Loucy (cell line): ENCODE results near the gene FFAR2.

Experiments used
- H2AFZ ChIP-seq: fragments of 200-600 bp; sonication (generic); 2 replicates; pipeline ENCODE4 v1.6.0; 2016; ENCODE audit warnings: antibody characterized with exemption, mild to moderate bottlenecking, low read length, moderate library complexity
- H3F3A ChIP-seq: fragments of 200-600 bp; 2 replicates; pipeline ENCODE4 v1.6.0; 2016; ENCODE audit warnings: antibody characterized with exemption, low read depth, mild to moderate bottlenecking
- H3K27me3 ChIP-seq: fragments of 200-600 bp; sonication (generic); 2 replicates; pipeline ENCODE4 v1.6.1; 2014; ENCODE audit warnings: low read length, mild to moderate bottlenecking; ENCODE audit not compliant: insufficient read depth, poor library complexity, severe bottlenecking
- H3K36me3 ChIP-seq: fragments of 200-600 bp; sonication (generic); 2 replicates; pipeline ENCODE4 v1.6.1; 2016; ENCODE audit warnings: low read length; ENCODE audit not compliant: insufficient read depth
- H3K4me1 ChIP-seq: fragments of 200-600 bp; sonication (generic); 2 replicates; pipeline ENCODE4 v1.5.1; 2014; ENCODE audit warnings: low read length, mild to moderate bottlenecking; ENCODE audit not compliant: insufficient read depth, poor library complexity, severe bottlenecking
- H3K4me2 ChIP-seq: fragments of 200-600 bp; sonication (generic); 2 replicates; pipeline ENCODE4 v1.6.0; 2014; ENCODE audit warnings: antibody characterized with exemption, low read length, low read depth, mild to moderate bottlenecking; ENCODE audit not compliant: poor library complexity, severe bottlenecking
- H3K4me3 ChIP-seq: fragments of 200-600 bp; sonication (generic); 2 replicates; pipeline ENCODE4 v1.5.1; 2014; ENCODE audit warnings: low read length, mild to moderate bottlenecking, mixed read lengths; ENCODE audit not compliant: poor library complexity, severe bottlenecking
- H3K79me2 ChIP-seq: fragments of 200-600 bp; sonication (generic); 2 replicates; pipeline ENCODE4 v1.6.1; 2014; ENCODE audit warnings: low read length; ENCODE audit not compliant: insufficient read depth
- H3K9ac ChIP-seq: fragments of 200-600 bp; sonication (generic); 2 replicates; pipeline ENCODE4 v1.6.0; 2014; ENCODE audit warnings: mild to moderate bottlenecking, low read depth, low read length, moderate library complexity; ENCODE audit not compliant: poor library complexity, severe bottlenecking
- H3K9me2 ChIP-seq: fragments of 200-600 bp; sonication (generic); replicated peaks from 2 replicates; pipeline ENCODE4 v1.6.1; 2016; ENCODE audit warnings: low read depth, low read length, mixed read lengths
- H3K9me3 ChIP-seq: fragments of 200-600 bp; sonication (generic); 2 replicates; pipeline ENCODE4 v1.6.1; 2014; ENCODE audit warnings: mild to moderate bottlenecking, antibody characterized with exemption, low read length, low read depth; ENCODE audit not compliant: insufficient read depth
- H4K20me1 ChIP-seq: fragments of 200-600 bp; sonication (generic); 2 replicates; pipeline ENCODE4 v1.6.0; 2014; ENCODE audit warnings: antibody characterized with exemption, low read length, mild to moderate bottlenecking; ENCODE audit not compliant: insufficient read depth, poor library complexity, severe bottlenecking
- EZH2phosphoT487 ChIP-seq: fragments of 200-600 bp; IDR thresholded peaks from 2 replicates; pipeline ENCODE4 v1.6.1; 2018; ENCODE audit warnings: antibody characterized with exemption, mild to moderate bottlenecking, moderate library complexity, borderline replicate concordance
- TF ChIP-seq, protein P1 (sequence below): fragments of 200-600 bp; sonication (generic); conservative IDR thresholded peaks from 2 replicates; pipeline ENCODE4 v1.5.1; 2014; ENCODE audit warnings: mild to moderate bottlenecking, antibody characterized with exemption, low read length

FFAR2 gene

DNA sequence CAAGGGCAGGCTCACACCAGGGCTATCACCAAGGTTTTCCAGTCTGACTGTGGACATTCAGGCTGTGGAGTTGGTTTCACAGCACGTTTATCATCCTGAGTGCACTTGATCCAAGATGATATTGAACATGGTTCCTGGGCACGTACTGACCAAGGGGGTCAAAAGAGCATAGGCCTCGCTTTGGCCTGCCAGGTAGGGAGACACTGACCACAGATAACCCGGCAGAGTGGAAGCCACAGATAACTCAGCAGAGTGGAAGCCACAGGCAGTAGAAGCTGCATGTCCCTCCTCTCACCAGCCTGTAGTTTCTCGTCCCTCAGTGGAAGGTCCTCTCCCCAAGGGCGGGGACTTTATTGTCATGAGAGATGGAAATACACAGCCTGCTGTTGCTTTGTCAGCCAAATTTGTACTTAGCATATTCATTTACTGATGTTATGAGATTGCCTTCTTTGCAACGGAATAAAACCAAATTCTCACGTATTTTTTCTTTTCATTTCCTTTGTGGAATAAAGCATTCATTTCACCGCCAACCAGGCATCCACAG lies 51.0 kb downstream of the FFAR2 start:
- Histone ChIP-seq H2AFZ (no peak overlapping the region), H3K9me2 (no peaks in the 10 kb centered on the region), H3K79me2 (no peaks in the 10 kb centered on the region), H3K9ac (no peak overlapping the region), H4K20me1 (no peaks in the 10 kb centered on the region), H3K9me3 (no peaks in the 10 kb centered on the region), H3K4me1 (no peaks in the 10 kb centered on the region), H3K4me2 (no peak overlapping the region), H3K27me3 (no peaks in the 10 kb centered on the region), H3F3A (no peaks in the 10 kb centered on the region), H3K36me3 (no peaks in the 10 kb centered on the region), H3K4me3 (no peak overlapping the region)
- TF ChIP-seq, protein P1, sequence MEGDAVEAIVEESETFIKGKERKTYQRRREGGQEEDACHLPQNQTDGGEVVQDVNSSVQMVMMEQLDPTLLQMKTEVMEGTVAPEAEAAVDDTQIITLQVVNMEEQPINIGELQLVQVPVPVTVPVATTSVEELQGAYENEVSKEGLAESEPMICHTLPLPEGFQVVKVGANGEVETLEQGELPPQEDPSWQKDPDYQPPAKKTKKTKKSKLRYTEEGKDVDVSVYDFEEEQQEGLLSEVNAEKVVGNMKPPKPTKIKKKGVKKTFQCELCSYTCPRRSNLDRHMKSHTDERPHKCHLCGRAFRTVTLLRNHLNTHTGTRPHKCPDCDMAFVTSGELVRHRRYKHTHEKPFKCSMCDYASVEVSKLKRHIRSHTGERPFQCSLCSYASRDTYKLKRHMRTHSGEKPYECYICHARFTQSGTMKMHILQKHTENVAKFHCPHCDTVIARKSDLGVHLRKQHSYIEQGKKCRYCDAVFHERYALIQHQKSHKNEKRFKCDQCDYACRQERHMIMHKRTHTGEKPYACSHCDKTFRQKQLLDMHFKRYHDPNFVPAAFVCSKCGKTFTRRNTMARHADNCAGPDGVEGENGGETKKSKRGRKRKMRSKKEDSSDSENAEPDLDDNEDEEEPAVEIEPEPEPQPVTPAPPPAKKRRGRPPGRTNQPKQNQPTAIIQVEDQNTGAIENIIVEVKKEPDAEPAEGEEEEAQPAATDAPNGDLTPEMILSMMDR = no peak
- TF ChIP-seq EZH2phosphoT487 = no peak

DNA sequence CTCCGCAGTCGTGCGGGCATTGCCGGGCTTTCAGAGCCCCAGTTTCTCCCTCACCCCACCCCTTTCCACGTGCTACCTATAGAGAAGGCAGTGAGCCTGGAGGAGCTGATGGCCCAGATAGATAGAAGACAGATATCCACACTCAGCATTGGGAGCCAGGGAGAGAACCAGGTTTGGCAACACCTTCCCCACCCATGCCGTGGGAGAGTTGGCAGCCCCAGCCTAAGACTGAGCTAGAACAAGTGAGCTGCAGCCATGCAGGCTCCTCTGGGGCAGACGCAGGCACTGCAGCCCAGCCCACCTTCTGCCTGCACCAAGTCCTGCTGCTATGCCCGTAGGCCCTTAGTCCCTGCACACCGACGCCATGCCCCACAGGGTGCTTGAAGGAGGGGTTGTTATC lies 52.6 kb downstream of the FFAR2 start:
- H3K4me2 ChIP-seq = no peak overlapping the region
- no peaks in the 10 kb centered on the region for H3K36me3 ChIP-seq
- H2AFZ ChIP-seq = no peak overlapping the region
- H3K9me2 ChIP-seq = no peaks in the 10 kb centered on the region
- H4K20me1 ChIP-seq = no peaks in the 10 kb centered on the region
- no peak overlapping the region for H3K9ac ChIP-seq
- no peak for TF ChIP-seq EZH2phosphoT487
- TF ChIP-seq, protein P1 = no peak
- no peaks in the 10 kb centered on the region for H3K4me1 ChIP-seq
- H3K9me3 ChIP-seq = no peaks in the 10 kb centered on the region
- H3F3A ChIP-seq = no peaks in the 10 kb centered on the region
- no peaks in the 10 kb centered on the region for H3K79me2 ChIP-seq
- no peaks in the 10 kb centered on the region for H3K27me3 ChIP-seq
- no peak overlapping the region for H3K4me3 ChIP-seq
